ENCODE data around the gene INAVA.
A peak's percentile ranks its signal among the peaks of the same experiment; 100 is the strongest.

Gene INAVA

DNA sequence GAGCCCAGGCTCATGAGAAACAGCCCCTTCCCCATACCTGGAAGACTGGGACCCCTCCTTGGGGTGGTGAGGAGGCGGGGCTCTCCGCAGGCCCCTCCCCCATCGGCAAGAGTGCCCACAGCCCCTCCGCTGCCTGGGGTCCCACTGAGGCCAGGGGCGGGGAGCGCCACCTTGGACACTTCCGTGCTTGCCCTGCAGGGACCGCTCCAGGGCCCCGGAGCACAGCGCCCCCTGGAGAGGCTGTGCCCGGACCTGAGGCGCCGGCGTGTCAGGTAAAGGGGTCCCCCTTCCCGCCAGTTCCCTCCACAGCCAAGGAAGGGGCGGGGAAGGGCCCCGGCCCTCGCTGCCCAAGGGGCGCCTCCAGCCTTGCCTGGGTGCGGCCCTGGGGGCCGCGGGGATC lies 21.5 kb downstream of the INAVA start:
- DNase-seq, result no peak
- H3K27ac ChIP-seq, result no peak overlapping the region
- in situ Hi-C loops (cut with HindIII; ENCODE audit: low pct_ligation_motif_present, low sequenced_read_pairs), result no loop called here
- no peak overlapping the region for H3K4me3 ChIP-seq (ENCODE audit: low read depth, low read length)
- TF ChIP-seq, protein P1, sequence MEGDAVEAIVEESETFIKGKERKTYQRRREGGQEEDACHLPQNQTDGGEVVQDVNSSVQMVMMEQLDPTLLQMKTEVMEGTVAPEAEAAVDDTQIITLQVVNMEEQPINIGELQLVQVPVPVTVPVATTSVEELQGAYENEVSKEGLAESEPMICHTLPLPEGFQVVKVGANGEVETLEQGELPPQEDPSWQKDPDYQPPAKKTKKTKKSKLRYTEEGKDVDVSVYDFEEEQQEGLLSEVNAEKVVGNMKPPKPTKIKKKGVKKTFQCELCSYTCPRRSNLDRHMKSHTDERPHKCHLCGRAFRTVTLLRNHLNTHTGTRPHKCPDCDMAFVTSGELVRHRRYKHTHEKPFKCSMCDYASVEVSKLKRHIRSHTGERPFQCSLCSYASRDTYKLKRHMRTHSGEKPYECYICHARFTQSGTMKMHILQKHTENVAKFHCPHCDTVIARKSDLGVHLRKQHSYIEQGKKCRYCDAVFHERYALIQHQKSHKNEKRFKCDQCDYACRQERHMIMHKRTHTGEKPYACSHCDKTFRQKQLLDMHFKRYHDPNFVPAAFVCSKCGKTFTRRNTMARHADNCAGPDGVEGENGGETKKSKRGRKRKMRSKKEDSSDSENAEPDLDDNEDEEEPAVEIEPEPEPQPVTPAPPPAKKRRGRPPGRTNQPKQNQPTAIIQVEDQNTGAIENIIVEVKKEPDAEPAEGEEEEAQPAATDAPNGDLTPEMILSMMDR (IDR thresholded peaks at IDR 0.05; ENCODE audit: low read depth, low read length, missing control alignments), result peak; percentile 41
- H3K36me3 ChIP-seq (replicated peaks), result no peaks in the 10 kb centered on the region
- no peaks in the 10 kb centered on the region for H3K27me3 ChIP-seq (replicated peaks)

DNA sequence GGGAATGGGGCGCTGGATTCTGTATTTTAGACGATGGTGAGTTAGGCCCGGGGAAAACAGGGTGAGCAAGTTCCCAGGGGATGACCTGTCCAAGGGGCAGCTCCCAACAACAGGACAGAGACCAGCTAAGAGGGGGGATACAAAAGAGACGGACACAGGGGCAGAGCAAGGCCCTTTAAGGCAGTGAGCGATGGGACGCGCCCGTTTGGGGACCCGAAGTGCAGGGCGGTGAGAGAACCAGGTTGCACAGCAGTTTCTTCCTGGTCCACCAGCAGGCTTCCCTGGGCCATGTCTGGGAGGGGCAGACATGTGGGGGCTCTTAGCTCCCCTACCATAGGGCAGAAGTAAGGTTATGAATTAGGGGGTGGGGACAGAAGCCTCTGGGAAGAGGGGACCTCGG lies 22.0 kb downstream of the INAVA start:
- H3K27me3 ChIP-seq (replicated peaks), result no peaks in the 10 kb centered on the region
- DNase-seq, result no peak
- H3K36me3 ChIP-seq (replicated peaks), result no peaks in the 10 kb centered on the region
- TF ChIP-seq, protein P1 (IDR thresholded peaks at IDR 0.05; ENCODE audit: low read depth, low read length, missing control alignments), result no peak
- in situ Hi-C loops (cut with HindIII; ENCODE audit: low pct_ligation_motif_present, low sequenced_read_pairs), result no loop called here
- H3K4me3 ChIP-seq (ENCODE audit: low read depth, low read length), result no peak overlapping the region
- no peak overlapping the region for H3K27ac ChIP-seq

DNA sequence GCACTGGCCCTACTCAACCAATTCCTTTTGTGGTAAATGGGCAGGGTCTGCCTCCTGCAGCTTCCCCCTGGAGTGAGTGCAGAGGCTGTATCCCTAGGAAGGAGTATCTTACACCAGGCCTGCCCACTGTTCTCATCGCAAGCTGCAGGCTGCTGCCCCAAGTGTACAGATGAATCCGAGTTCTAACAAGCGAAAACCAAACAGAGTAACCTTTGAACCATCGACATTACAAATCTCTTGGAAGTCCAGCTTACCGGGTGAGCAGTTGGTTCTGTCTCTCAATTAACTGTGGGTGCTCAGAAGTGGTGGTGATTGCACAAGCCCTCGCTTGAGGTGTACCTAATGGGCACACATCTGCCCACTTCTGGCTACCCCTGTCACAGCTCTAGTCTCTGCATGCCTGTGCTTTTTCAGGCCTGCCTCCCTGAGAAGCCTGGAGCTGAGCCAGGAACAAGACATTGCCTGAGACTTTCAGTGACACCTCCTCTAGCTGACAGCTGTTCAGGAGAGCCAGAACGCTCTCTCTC lies 22.7 kb downstream of the INAVA start:
- Histone ChIP-seq H3K4me3 (ENCODE audit: low read depth, low read length) (no peak overlapping the region), H3K27me3 (replicated peaks) (no peaks in the 10 kb centered on the region), H3K27ac (no peak overlapping the region), H3K36me3 (replicated peaks) (no peaks in the 10 kb centered on the region)
- in situ Hi-C loops (cut with HindIII; ENCODE audit: low pct_ligation_motif_present, low sequenced_read_pairs), result no loop called here
- no peak for DNase-seq
- TF ChIP-seq, protein P1 (IDR thresholded peaks at IDR 0.05; ENCODE audit: low read depth, low read length, missing control alignments), result no peak

DNA sequence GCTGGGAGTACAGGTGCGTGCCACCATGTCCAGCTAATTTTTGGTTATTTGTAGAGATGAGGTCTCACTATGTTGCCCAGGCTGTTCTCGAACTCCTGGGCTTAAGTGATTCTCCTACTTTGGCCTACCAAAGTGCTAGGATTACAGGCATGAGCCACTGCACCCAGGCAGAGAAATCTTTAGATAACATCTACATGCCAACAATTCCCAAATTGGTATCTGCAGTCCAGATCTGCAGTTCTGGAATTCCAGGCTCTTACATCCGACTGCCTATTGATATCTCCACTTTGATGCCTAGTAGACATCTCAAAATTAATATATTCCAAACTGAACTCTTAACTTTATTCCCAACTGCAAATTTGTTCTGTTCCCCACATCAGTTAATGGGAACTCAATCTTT lies 23.3 kb downstream of the INAVA start:
- Histone ChIP-seq H3K27ac (no peak overlapping the region), H3K4me3 (ENCODE audit: low read depth, low read length) (no peak overlapping the region), H3K36me3 (replicated peaks) (no peaks in the 10 kb centered on the region), H3K27me3 (replicated peaks) (no peaks in the 10 kb centered on the region)
- in situ Hi-C loops (cut with HindIII; ENCODE audit: low pct_ligation_motif_present, low sequenced_read_pairs), result no loop called here
- no peak for DNase-seq
- TF ChIP-seq, protein P1 (IDR thresholded peaks at IDR 0.05; ENCODE audit: low read depth, low read length, missing control alignments), result no peak

DNA sequence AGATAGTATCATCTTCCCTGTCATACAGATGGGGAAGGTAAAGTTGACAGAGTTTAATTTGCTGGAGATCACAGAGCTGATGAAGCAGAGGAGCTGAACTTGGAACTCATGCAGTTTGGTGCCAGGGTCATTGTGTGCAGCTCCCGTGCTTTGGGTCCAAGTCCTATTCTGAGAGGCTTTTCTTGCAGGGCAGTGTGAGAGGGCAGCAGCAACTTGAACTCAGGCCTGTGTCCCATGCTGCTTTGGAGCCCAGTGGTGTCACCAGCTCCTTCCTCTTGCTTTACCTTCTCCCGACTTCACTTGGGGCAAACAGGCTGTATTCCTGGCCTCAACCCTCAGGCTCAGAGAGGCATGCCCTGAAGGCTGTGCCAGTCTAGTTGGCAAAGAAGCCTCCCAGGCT lies 24.7 kb downstream of the INAVA start:
- Histone ChIP-seq H3K4me3 (ENCODE audit: low read depth, low read length) (no peak overlapping the region), H3K27ac (no peak overlapping the region), H3K27me3 (replicated peaks) (no peaks in the 10 kb centered on the region), H3K36me3 (replicated peaks) (no peaks in the 10 kb centered on the region)
- no peak for DNase-seq
- in situ Hi-C loops (cut with HindIII; ENCODE audit: low pct_ligation_motif_present, low sequenced_read_pairs), result no loop called here
- TF ChIP-seq, protein P1 (IDR thresholded peaks at IDR 0.05; ENCODE audit: low read depth, low read length, missing control alignments), result no peak

DNA sequence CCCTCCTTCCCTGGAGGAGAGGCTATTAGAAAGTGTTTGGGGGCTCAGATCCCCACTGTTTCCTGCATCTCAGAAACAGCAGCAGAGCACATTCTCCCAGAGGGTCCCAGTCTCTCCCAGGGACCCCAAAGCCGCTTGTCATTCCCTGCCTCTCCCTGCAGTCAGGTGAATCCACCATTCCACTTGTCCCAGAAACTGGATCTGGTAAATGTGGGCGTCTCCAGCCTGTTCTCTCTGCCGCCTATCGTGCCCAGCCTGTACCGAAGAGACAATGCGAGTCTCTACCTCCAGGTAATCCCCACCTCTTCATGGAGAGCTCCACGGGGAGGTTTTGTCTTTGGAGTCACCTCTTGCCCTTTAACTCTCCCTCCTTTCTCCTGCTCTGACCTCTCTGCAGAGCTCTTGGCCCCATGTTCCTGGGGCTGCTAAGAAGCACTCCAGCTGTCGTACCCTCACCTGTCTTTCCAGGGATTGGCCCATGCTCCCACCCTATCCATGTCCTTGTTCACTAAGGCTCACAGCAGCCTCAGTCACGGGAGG lies 26.9 kb downstream of the INAVA start:
- Histone ChIP-seq H3K27ac (no peak overlapping the region), H3K36me3 (replicated peaks) (no peaks in the 10 kb centered on the region), H3K27me3 (replicated peaks) (no peaks in the 10 kb centered on the region), H3K4me3 (ENCODE audit: low read depth, low read length) (no peak overlapping the region)
- TF ChIP-seq, protein P1 (IDR thresholded peaks at IDR 0.05; ENCODE audit: low read depth, low read length, missing control alignments), result no peak
- DNase-seq, result no peak
- in situ Hi-C loops (cut with HindIII; ENCODE audit: low pct_ligation_motif_present, low sequenced_read_pairs), result no loop called here
